SK-MEL-5 (cell line): Measurements from ENCODE around the gene SEMA6D. TPM values are rescaled to one million over a fixed set of nuclear protein-coding genes. Genes with fewer than 3 reads are reported as not detected.
"Not testable (repeated sequence)": the region's sequence is repeated elsewhere in the genome, so short reads cannot be mapped to it uniquely, and the experiment has no call there.

ENCODE experiments used
- DNase-seq: peaks from one replicate; pipeline ENCODE4 v3.0.0-alpha.2; 2016; ENCODE audit warnings: low read depth, low spot score
- in situ Hi-C: cut with HindIII; loops from 2 replicates; pipeline ENCODE4 v1.10.0; 2016; ENCODE audit warnings: low sequenced_read_pairs, high pct_unique_total_duplicates, low pct_unique_long_range_greater_than_20kb
- total RNA-seq: library from RNA; depleted of rRNA; stranded (reverse); fragments of >200 nt; shearing (Covaris generic); gene quantifications from 2 replicates; pipeline ENCODE4 v1.2.3, GENCODE V29; 2014

Gene SEMA6D
- total RNA-seq, 1 experiment from 2014 or later = 9.6 TPM

DNA sequence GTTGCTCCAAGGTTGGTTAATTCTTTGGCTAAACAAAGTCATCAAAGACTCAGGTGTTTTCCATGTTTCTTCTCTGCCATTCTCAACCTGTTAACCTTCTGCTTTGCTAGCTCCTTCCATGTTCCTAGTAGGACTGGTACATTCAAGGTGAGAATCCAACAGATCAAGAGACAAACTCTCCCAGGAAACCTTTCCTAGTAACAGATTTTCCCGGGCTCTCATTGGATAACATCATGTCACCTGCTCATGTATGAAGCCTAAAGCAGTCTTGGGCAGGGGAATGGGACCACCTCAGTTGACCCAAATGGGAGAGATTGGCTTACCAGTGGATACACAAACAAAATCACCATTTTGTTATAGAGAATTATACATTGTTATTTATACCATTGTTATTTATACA lies 14.9 kb downstream of the SEMA6D start:
- in situ Hi-C loops = no loop called here
- DNase-seq = no peak

GRCh38 chr15:47733085-47733484 lies 15.8 kb downstream of the SEMA6D start:
- in situ Hi-C loops = no loop called here
- no peak for DNase-seq

DNA sequence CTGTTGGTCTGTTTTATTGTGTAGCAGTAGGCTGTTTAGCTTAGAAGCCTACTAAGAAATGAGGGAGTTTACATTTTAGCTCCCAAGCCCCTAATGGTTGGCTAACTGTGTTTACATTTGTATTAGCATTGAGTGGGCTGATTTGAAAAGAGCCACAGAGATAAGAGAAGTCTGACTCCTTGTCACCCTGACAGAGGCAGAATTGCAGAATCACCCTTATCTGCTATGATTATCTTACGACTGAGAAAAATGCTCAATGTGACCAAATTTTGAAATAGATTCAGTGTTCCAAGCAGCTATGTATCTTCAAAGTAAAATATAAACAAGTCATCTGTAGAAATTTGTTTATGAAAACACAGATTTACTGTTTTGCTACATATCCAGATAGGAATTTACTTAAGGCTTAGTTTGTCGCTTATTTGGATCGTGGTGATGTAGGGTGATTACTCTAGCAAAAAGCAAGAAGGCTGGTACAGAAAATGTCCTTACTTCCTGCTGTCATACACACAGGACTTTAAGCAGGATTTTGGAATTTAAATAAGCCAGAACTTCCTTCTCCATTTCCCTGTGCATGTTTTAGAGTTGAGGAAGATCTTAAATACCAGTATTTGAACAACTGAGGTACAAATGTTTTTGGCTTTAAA lies 19.0 kb downstream of the SEMA6D start:
- no peak for DNase-seq
- in situ Hi-C loops = no loop called here

- in situ Hi-C loops = no loop called here
- no peak for DNase-seq
These were observed 20.2 kb downstream of the SEMA6D start for GRCh38 chr15:47737477-47737876.

- DNase-seq, in situ Hi-C loops: not testable (repeated sequence)
These were observed 21.0 kb downstream of the SEMA6D start for GRCh38 chr15:47738144-47738825.

DNA sequence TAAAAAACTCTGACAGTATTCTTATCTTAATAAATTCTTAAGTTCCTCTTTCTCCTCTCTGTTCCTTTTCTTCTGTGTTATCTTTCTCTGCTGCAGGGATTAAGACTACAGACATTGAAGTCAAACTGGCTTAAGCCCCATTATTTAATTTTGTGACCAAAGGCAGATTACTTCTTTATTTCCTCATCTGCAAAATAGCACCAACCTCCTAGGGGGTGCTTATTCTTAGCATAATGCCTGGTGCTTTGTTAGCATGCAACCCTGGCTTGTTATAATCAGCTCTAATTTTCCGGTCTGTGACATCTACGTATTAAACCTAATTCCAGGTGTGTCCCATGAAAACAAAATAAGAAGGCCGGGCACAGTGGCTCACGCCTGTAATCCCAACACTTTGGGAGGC lies 23.8 kb downstream of the SEMA6D start:
- in situ Hi-C loops = no loop called here
- DNase-seq = no peak

DNA sequence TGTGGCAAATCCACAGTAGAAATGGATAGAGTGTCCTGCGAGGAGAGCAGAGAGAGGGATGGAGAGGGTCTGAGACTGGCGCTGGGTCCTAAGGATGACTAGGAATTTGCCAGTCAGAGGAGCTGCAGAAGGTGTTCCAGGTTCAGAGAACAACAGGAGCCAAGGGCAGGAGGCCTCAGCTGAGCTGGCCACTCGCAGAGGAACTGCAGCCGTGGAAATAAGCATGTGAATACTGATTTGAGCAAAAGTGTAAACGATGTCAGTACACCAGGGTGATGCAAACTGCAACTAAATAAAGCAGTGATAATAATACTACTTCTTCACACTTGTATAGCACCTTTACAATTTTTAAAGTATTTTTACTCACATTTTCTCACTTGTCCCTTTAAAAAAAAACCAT lies 24.6 kb downstream of the SEMA6D start:
- no peak for DNase-seq
- in situ Hi-C loops = no loop called here

DNA sequence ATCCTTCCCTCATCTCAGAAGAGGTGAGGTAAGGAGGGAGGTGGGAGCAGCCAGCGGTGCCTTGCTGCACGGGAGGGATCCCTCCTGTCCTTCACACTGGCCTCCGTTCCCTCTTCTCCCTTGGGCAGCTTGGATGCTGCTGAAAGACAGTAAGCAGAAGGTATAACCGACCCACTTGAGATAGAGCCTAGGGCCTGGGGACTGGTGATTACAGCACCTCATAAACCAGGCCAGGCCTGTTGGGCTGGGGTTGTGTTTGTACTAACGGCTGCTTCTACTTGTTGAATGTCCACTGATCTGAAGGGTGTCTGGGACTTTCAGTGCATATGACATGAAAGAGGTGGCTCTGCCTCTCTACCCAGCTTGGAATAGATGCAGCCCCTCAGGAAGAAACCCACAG lies 25.0 kb downstream of the SEMA6D start:
- DNase-seq = no peak
- in situ Hi-C loops = no loop called here

GRCh38 chr15:47742742-47743141 lies 25.4 kb downstream of the SEMA6D start:
- in situ Hi-C loops = no loop called here
- no peak for DNase-seq

- DNase-seq = no peak
- in situ Hi-C loops = no loop called here
These were observed 26.1 kb downstream of the SEMA6D start for GRCh38 chr15:47743385-47743784.

DNA sequence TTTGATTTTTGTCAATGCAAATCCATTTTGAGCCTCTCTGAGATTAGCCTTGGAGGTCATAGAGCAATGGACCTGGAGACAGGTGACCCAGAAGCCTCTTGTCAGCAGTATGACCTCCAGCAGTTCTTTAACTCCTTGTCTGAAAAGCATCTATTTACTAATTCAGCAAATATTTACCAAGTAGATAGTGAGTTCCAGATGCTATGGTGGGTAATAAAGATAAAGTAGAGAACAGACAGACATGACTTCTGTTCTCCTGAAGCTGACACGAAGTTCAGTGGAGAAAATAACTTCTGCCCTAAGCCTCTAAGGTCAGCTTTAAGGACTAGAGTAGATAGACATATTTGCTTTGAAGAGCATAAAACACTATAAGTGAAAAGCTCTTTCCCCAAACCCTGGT lies 26.6 kb downstream of the SEMA6D start:
- in situ Hi-C loops = no loop called here
- no peak for DNase-seq

DNA sequence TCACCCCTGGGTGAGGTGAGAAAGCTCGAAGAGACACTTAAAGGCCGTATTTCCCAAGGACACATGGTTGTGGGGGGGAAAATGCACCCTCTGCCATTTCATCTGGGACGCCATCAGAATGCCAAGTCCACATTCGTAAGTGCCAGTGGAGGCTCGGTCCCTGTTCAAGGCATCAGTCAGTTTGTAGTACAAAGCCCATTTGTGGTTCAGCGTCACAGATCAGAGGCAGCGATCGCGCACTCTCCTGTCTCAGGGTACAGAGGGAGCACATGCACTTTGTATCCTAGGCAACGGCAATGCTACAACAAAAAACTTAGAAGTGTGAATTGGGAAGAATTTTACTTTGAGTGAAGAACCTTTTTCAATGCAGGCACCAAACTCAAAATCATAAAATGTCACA lies 27.2 kb downstream of the SEMA6D start:
- in situ Hi-C loops = no loop called here
- no peak for DNase-seq

DNA sequence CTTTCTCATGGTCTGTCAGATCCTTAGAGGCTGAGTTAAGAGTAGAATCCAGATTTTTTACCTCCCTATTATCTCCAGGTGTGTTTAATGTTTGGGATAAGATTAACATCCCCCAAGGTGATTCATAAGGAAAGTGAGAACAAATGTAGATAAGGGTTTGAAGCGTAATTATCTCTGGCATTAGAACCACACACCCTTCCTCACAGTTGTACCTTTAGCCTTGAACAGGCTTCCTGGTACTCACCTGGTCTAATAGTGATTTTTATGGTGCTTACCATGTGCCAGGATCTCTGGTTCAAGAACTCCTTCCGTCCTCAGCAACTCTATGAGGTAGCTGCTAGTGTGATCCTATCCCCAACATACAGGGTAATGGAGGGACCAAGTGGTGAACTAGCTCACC lies 27.7 kb downstream of the SEMA6D start:
- in situ Hi-C loops = no loop called here

GRCh38 chr15:47746516-47746915 lies 29.2 kb downstream of the SEMA6D start:
- in situ Hi-C loops = no loop called here
- peak; percentile 86 for DNase-seq

More for the DNA sequence above, 27.7 kb downstream of the SEMA6D start:
- no peak for DNase-seq

DNA sequence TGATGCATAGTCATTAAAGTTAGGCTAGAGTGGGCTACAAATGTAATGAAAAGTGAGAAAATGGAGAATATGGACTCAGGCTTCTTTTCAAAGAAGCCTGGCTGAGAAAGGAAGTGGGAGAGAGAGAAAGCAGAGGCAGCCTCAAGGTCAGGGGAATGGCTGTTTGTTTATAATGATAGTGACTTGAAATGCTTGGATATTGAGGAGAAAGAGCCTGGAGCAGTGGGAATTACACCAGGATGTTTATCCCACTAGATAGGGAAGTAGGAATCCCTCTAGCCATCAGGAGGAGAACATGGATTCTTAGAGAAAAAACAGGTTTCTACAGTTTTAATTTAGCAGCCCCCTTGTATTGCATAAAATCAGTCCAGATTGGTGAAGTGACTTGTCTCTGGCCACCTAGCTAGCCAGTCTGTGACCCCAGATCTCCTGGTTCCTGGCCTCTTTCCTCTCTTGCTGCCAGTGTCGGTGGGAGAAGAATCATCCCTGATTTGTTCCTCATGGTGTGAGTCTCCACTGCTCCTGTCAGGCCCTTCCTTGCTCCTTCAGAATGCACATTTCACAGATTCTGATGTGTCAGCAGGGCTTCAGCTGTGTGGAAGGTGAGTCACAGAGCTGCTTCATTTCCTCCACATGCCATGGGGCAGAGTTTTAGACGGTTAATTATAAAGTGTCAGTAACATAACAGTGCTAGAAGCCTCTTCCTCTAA lies 32.9 kb downstream of the SEMA6D start:
- DNase-seq = no peak
- in situ Hi-C loops = no loop called here

DNA sequence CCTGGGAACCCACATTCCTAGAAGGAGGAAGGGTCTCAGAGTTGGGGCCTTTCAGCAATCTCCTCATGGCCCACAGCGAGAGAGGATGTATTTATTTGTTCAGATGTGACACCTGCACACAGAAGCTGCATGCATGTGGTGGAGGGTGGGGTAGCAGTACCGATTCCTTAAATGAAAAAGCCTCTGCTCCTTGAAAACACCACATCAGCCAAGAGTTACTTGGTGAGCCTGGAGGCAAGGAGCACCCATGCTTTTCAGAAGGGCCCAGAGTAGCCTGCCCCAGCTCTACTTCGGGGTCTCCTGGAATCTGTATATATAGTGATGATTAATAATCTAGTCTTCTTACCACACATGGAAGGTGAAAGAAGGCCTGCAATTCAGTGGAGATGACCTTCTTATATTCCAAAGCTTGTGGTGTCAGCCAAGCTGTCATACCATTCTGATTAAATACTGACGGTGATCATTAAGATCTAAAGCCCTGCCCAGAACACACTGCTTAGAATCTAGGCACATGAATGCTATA lies 33.5 kb downstream of the SEMA6D start:
- in situ Hi-C loops = no loop called here

DNA sequence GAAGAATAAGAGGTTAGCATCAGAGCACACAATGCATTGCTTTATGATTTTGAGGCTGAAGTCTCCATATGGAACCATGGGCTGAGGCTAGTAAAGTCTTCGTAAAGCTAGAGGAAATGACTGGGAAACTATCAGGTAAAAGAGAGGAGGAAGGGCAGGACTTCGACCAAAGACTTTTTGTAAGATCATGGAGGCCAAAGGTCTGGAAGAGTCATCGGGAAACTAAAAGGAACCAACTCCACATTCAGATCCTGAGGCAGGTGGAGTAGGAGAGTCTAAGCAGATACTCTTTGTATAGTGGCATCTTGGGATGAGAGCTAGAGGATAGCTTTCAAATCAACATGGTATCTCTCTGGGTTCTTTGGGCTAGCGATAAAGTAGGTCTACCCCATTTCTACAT lies 36.3 kb downstream of the SEMA6D start:
- DNase-seq = no peak
- in situ Hi-C loops = no loop called here

More for the DNA sequence above, 33.5 kb downstream of the SEMA6D start:
- DNase-seq = no peak

GRCh38 chr15:47754312-47754711 lies 37.0 kb downstream of the SEMA6D start:
- in situ Hi-C loops = no loop called here
- no peak for DNase-seq

- no peak for DNase-seq
- in situ Hi-C loops = no loop called here
These were observed 38.6 kb downstream of the SEMA6D start for GRCh38 chr15:47755941-47756340.
